ENCODE results near the gene TRIM8.

DNA sequence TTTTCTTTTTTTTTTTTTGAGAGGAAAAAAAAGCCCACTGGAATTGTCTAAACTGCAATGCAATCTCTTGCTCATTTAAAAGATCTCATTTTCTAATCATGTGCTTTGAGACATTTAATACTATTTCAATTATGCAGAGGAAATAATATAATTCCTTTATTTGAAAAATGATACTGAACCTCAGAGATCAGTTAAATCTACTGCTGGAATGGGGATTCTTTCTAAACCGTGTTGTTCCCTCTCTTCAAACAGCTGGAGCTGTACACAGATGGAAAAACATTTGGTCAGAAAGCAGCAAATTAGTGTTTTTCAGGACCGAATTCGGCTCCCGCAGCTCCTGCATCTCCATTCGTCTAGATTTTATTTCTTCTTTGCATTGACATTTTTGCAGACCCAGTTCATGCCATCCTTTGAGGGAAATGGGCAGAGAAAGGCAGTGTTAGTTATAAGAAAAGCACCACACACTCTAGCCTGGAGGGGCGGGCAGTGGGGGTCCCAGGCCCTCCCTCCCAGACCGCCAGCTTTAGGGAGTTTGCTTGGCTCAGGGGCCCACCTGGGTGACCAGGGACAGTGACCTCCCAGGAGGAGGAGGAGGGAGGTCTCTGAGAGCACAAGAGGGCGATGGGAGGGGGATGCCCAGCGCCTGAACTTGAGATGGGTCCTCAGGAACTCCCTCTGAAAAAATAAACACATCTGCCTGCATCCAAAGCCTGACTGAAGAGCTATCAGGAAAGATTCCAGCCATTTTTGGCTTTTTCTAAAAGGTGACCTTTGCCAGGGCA lies 32.4 kb downstream of the TRIM8 start:
- TF ChIP-seq SIN3B (IDR thresholded peaks at IDR 0.05; ENCODE audit: low read depth) (no peak), RFX5 (IDR thresholded peaks at IDR 0.05; ENCODE audit: low read depth, low read length) (no peak), EP300 (IDR thresholded peaks at IDR 0.05; ENCODE audit: low read length) (no peak), TEAD1 (CRISPR knock-in tag; IDR thresholded peaks at IDR 0.05) (no peak), ARNT (IDR thresholded peaks at IDR 0.05) (no peak), POLR2AphosphoS5 (IDR thresholded peaks at IDR 0.05; ENCODE audit: control insufficient read depth, insufficient read depth, low read depth, low read length) (no peak), HIVEP1 (CRISPR knock-in tag; IDR thresholded peaks at IDR 0.05) (no peak), SUPT5H (IDR thresholded peaks at IDR 0.05) (no peak)
- TF ChIP-seq, protein P1, sequence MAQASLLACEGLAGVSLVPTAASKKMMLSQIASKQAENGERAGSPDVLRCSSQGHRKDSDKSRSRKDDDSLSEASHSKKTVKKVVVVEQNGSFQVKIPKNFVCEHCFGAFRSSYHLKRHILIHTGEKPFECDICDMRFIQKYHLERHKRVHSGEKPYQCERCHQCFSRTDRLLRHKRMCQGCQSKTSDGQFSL (CRISPR knock-in tag; IDR thresholded peaks at IDR 0.05), result no peak
- TF ChIP-seq, protein P1 (tag; IDR thresholded peaks at IDR 0.05), result no peak
